GM10248 (cell line): ENCODE measurements around the gene MARCHF9.

Source experiments
- CTCF ChIA-PET: fragments of 300-600 bp; sonication (Branson Sonifier 250); formaldehyde crosslinking; extraction: SDS; loops from one replicate; lab custom pipeline; 2021; ENCODE audit warnings: antibody characterized with exemption; lab: Yijun Ruan, JAX
- POLR2A ChIA-PET: fragments of 350-650 bp; sonication (Branson Sonifier 250); formaldehyde crosslinking; extraction: SDS; loops from one replicate; lab custom pipeline; 2020; ENCODE audit warnings: antibody characterized with exemption; lab: Yijun Ruan, JAX
- DNase-seq: peaks from one replicate; pipeline ENCODE4 v3.0.0; 2012; ENCODE audit errors: extremely low spot score
- TF ChIP-seq, protein P1 (sequence below): IDR thresholded peaks from 2 replicates; pipeline ENCODE4 v1.5.1; 2012; ENCODE audit warnings: mild to moderate bottlenecking, low read depth; ENCODE audit errors: extremely low read depth, missing control alignments, control extremely low read depth

The MARCHF9 gene

DNA sequence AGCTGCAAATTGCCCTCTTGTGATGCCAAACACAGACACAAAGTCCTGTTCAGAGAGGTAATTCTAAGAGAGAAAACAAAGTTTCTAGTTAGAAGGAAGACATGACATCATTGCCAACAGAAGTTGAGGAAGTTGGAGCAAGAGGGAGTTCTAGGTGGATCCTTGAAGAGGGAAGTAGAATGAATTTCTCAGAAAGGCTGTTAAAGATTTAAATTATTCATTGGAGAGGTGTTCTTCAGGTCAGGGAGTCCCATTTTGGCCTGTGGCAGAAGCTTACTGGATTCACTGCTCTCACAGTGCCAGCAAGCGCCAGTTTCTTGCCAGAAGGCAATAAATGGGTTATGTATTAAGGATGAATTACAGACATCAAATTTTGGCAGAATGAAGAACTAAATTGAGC lies 43.0 kb downstream of the MARCHF9 start:
- ChIA-PET CTCF (interaction anchor here (0.9 to 8.1 kb wide), 6 partner anchors 13 to 104 kb away, joined by 3 to 87 read pairs (median 28); partner anchors contain the start of gene TSFM), POLR2A (no interaction called here)
- no peak for DNase-seq
- TF ChIP-seq, protein P1, sequence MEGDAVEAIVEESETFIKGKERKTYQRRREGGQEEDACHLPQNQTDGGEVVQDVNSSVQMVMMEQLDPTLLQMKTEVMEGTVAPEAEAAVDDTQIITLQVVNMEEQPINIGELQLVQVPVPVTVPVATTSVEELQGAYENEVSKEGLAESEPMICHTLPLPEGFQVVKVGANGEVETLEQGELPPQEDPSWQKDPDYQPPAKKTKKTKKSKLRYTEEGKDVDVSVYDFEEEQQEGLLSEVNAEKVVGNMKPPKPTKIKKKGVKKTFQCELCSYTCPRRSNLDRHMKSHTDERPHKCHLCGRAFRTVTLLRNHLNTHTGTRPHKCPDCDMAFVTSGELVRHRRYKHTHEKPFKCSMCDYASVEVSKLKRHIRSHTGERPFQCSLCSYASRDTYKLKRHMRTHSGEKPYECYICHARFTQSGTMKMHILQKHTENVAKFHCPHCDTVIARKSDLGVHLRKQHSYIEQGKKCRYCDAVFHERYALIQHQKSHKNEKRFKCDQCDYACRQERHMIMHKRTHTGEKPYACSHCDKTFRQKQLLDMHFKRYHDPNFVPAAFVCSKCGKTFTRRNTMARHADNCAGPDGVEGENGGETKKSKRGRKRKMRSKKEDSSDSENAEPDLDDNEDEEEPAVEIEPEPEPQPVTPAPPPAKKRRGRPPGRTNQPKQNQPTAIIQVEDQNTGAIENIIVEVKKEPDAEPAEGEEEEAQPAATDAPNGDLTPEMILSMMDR, result no peak

DNA sequence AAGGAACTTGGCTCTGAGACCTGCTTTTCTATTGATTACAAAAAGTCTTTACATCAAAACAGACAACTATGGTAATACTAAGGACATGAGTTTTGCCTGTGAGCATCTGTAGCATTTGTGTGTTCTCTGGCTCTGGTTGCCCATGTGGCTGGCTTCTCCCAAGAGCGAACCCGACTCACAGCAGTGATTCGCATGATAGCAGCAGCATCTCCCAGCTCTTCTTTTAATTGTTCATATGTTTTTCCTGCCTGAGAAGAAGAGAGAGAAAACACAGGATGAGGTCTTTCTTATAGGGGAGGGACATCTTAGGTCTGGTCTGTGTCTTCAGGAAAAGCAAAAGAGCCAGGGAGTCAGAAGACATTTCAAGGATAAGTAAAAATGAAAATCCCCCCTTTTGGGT lies 46.1 kb downstream of the MARCHF9 start:
- POLR2A ChIA-PET, result no interaction called here
- TF ChIP-seq, protein P1, result no peak
- CTCF ChIA-PET, result interaction anchor here (0.9 to 8.1 kb wide), 6 partner anchors 10 to 101 kb away, joined by 3 to 87 read pairs (median 14); partner anchors contain the start of genes AVIL and TSFM
- no peak for DNase-seq

DNA sequence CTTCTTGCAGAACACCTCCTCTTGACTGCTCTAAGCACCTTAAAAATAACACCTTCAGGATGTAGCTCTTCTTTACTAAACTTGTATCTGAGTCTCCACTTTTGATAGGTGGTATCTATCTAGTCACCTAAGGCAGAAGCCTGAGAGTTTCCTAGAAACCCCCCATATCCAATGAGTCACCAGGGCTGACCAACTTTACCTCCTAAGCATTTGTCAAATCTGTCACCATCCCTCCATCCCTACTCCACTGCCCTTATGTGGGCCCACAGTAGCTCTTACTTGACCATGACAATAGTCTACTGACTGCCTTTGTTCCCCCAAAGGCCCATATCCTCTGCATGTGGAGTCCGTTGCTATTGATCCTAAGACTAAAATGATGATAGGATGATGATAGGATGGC lies 47.7 kb downstream of the MARCHF9 start:
- CTCF ChIA-PET, result interaction anchor here (0.8 to 8.1 kb wide), 21 partner anchors 8 to 114 kb away, joined by 3 to 87 read pairs (median 6); partner anchors contain the start of genes AVIL and TSFM
- POLR2A ChIA-PET, result no interaction called here
- TF ChIP-seq, protein P1, result no peak
- DNase-seq, result no peak

DNA sequence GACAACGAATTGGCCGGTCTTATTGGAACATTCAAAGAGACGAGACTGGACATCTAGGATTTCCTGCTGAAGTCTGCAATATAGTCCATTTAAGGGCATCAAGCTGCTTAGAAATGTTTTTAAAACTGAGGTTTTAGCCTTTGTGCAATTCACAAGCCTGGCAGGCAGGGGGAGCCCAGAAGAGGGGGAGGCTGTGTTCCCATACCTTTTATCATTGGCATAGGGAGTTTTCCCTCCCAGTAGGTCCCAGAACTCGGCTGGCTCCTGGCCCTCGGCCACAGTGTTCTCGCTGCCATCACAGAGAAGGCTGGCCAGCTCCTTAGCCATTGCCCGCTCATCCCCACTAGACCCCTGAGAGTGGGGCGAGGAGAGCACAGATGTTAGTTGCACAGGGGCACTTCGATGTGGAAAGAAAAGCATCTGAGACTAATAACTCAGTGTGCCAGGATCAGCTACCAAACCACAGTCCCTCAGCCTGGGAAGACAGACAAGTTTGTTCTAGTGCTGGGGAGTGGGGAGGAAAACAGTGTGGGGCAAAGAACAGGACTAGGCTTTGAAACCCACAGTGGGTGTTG lies 48.5 kb downstream of the MARCHF9 start:
- ChIA-PET CTCF (interaction anchor here (1.2 to 8.1 kb wide), 18 partner anchors 7 to 114 kb away, joined by 3 to 87 read pairs (median 6); partner anchors contain the start of genes AVIL and TSFM), POLR2A (no interaction called here)
- TF ChIP-seq, protein P1, result peak; percentile 64
- DNase-seq, result peak; percentile 42

DNA sequence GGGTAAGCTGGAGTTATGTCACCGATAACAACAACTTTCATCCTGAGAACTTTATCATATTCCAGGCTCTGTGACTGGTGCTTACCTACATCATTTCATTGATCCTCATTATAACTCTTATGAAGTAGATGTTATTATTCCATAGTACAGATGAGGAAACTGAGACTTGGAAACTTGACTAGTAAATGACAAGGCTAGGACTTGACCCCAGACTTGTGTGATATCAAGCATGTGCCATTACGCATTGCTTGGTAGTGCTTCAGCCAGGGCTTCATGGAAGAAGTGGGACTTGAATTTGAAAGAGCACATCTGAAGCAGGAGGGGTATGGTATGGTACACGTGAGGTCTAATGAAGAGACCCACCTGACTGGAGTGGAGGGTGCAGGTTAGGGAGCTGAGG lies 51.8 kb downstream of the MARCHF9 start:
- DNase-seq, result no peak
- CTCF ChIA-PET, result interaction anchor here (0.8 to 4.2 kb wide), 6 partner anchors 8 to 99 kb away, joined by 3 to 23 read pairs (median 6); partner anchors contain the start of genes AVIL and TSFM
- TF ChIP-seq, protein P1, result no peak
- POLR2A ChIA-PET, result interaction anchor here (0.6 kb wide), 1 partner anchor 1360 kb away, joined by 4 read pairs; no protein-coding TSS in a partner anchor

DNA sequence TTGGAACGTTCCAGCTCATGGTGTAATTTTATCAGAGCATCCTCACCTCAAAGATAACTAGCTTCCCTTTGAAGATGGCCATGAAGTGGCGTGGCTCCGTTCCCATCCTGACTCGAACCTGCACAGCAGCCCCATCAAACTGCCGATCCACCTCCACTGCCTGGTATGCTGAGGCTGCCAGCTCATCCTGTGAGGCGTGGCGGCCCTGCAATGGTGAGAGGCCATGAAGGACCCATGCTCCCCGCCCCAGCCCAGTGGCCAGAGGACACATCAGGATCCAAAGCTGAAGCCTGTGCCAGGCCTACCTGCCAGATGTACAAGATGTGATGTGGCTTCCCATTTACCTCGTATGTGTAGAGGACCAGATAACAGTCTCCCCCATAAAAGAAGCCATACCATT lies 52.4 kb downstream of the MARCHF9 start:
- POLR2A ChIA-PET, result no interaction called here
- TF ChIP-seq, protein P1, result no peak
- CTCF ChIA-PET, result interaction anchor here (0.8 to 4.2 kb wide), 7 partner anchors 9 to 98 kb away, joined by 3 to 23 read pairs (median 4); partner anchors contain the start of genes AVIL and TSFM
- no peak for DNase-seq
